ENCODE measurements around the gene DENND4A. TPM values are rescaled to one million over a fixed set of nuclear protein-coding genes. Genes with fewer than 3 reads are reported as not detected.
"Not testable (repeated sequence)": the region's sequence is repeated elsewhere in the genome, so short reads cannot be mapped to it uniquely, and the experiment has no call there.

The DENND4A gene
- total and polyA plus RNA-seq, 10 of the 15 experiments (the other 5 are each of a cell fraction or from before 2014, with no cell fraction given) = 14.2 to 81.8 (median 34.1) TPM

- H3K4me3 ChIP-seq; H3K9me3 ChIP-seq (replicated peaks; ENCODE audit: control insufficient read depth, insufficient read depth, low read length); intact Hi-C loops (cut with micrococcal nuclease; ENCODE audit: unreplicated experiment); H3K4me2 ChIP-seq (ENCODE audit: control insufficient read depth, insufficient read depth); BruUV-seq (replicated peaks); H3K79me2 ChIP-seq (ENCODE audit: control insufficient read depth, insufficient read depth, low read length); H3K36me3 ChIP-seq (ENCODE audit: control insufficient read depth in 2 of 2, insufficient read depth in 2 of 2, low read length in 1 of 2); H3K9ac ChIP-seq (ENCODE audit: control insufficient read depth, insufficient read depth, low read length); H2AFZ ChIP-seq (ENCODE audit: control insufficient read depth, low read depth, low read length); H3K27me3 ChIP-seq (replicated peaks in 1 of 2; ENCODE audit: control insufficient read depth in 2 of 2, insufficient read depth in 2 of 2, low read length in 1 of 2); DNase-seq (ENCODE audit: low read depth, low spot score); H4K20me1 ChIP-seq (ENCODE audit: control insufficient read depth, insufficient read depth); in situ Hi-C loops (cut with MboI); ATAC-seq: not testable (repeated sequence)
- ChIA-PET SMC1A (ENCODE audit: uncharacterized antibody, unreplicated experiment) (interaction anchor here (1.6 to 18.4 kb wide), 2 partner anchors 10 to 14 kb away, joined by 4 to 488 read pairs; partner anchors contain the start of gene DENND4A), POLR2A (interaction anchor here (1.2 to 16.0 kb wide), 2 partner anchors 16 to 33 kb away, joined by 3 to 260 read pairs; partner anchors contain the start of gene DENND4A), RAD21 (ENCODE audit: unreplicated experiment) (interaction anchor here (1.1 to 15.7 kb wide), 2 partner anchors 17 to 36 kb away, joined by 3 to 344 read pairs; partner anchors contain the start of gene DENND4A), CTCF (interaction anchor here (0.9 to 1.1 kb wide), 2 partner anchors 10 to 17 kb away, joined by 3 read pairs; no protein-coding TSS in a partner anchor)
- Histone ChIP-seq H3K27ac (ENCODE audit: control insufficient read depth, insufficient read depth) (0 out of 2 replicates have a peak overlapping the region, but pooled peaks have one; percentile 37), H3K4me1 (ENCODE audit: control insufficient read depth, insufficient read depth, low read length) (peaks cover 34% of the 10 kb centered on the region)
- FAIRE-seq = peak; percentile 98
- TF ChIP-seq JUNB (IDR thresholded peaks at IDR 0.05) (peak; percentile 9; the same call in 1 of the 2 replicates), RUNX3 (IDR thresholded peaks at IDR 0.05; ENCODE audit: low read length) (peak; percentile 11; the same call in 1 of the 2 replicates)
- 63% methylated on average over 3 of the region's 4 CpGs for whole genome bisulfite sequencing (ENCODE audit: insufficient coverage, insufficient replicate concordance, low lambda C conversion rate, missing lambda C conversion rate)
Observed at GRCh38 chr15:65811011-65811733, 19.1 kb upstream of the DENND4A start.

GRCh38 chr15:65806397-65806796, 14.3 kb upstream of the DENND4A start:
- ChIA-PET CTCF (interaction anchor here (1.0 to 1.2 kb wide), 4 partner anchors 10 to 50 kb away, joined by 3 to 6 read pairs (median 4); no protein-coding TSS in a partner anchor), POLR2A (interaction anchor here (0.6 to 6.3 kb wide), 8 partner anchors 8 to 62 kb away, joined by 3 to 43 read pairs (median 5); partner anchors contain the start of gene DENND4A), SMC1A (ENCODE audit: uncharacterized antibody, unreplicated experiment) (interaction anchor here (0.8 to 25.5 kb wide), 6 partner anchors 9 to 88 kb away, joined by 3 to 488 read pairs (median 8); no protein-coding TSS in a partner anchor), RAD21 (ENCODE audit: unreplicated experiment) (interaction anchor here (1.0 to 4.4 kb wide), 4 partner anchors 12 to 20 kb away, joined by 3 to 16 read pairs (median 9); partner anchors contain the start of gene DENND4A)
- intact Hi-C loops (cut with micrococcal nuclease; ENCODE audit: unreplicated experiment) = no loop called here
- H3K4me1 ChIP-seq (ENCODE audit: control insufficient read depth, insufficient read depth, low read length) = peaks cover 35% of the 10 kb centered on the region
- 94% methylated on average over 3 of the region's 3 CpGs for WGBS (ENCODE audit: insufficient coverage, insufficient replicate concordance, low lambda C conversion rate, missing lambda C conversion rate)
- H3K9me3 ChIP-seq (replicated peaks; ENCODE audit: control insufficient read depth, insufficient read depth, low read length) = no peaks in the 10 kb centered on the region
- H3K4me2 ChIP-seq (ENCODE audit: control insufficient read depth, insufficient read depth) = peak overlapping the region; percentile 44
- peak overlapping the region; percentile 58 for H2AFZ ChIP-seq (ENCODE audit: control insufficient read depth, low read depth, low read length)
- no peaks in the 10 kb centered on the region for H4K20me1 ChIP-seq (ENCODE audit: control insufficient read depth, insufficient read depth)
- BruUV-seq (replicated peaks) = no TSS peak
- ATAC-seq = no peak
- peak overlapping the region; percentile 10 for H3K27ac ChIP-seq (ENCODE audit: control insufficient read depth, insufficient read depth)
- no peak for DNase-seq (ENCODE audit: low read depth, low spot score)
- H3K27me3 ChIP-seq (replicated peaks in 1 of 2; ENCODE audit: control insufficient read depth in 2 of 2, insufficient read depth in 2 of 2, low read length in 1 of 2) = no peaks in the 10 kb centered on the region
- H3K79me2 ChIP-seq (ENCODE audit: control insufficient read depth, insufficient read depth, low read length) = no peaks in the 10 kb centered on the region
- TF ChIP-seq ZNF384 (IDR thresholded peaks at IDR 0.05; ENCODE audit: borderline replicate concordance, low read depth, low read length) (no peak), SUPT20H (IDR thresholded peaks at IDR 0.05; ENCODE audit: borderline replicate concordance, control insufficient read depth, low read depth, low read length) (no peak), BACH1 (IDR thresholded peaks at IDR 0.05; ENCODE audit: borderline replicate concordance) (no peak), MLLT1 (IDR thresholded peaks at IDR 0.05) (no peak), HDGF (IDR thresholded peaks at IDR 0.05) (no peak), CBX5 (IDR thresholded peaks at IDR 0.05; ENCODE audit: low read depth) (no peak), BCLAF1 (IDR thresholded peaks at IDR 0.05) (no peak), NR2C2 (IDR thresholded peaks at IDR 0.05; ENCODE audit: borderline replicate concordance, control insufficient read depth, insufficient read length, low read depth) (no peak)
- in situ Hi-C loops (cut with MboI) = no loop called here
- no peaks in the 10 kb centered on the region for H3K36me3 ChIP-seq (ENCODE audit: control insufficient read depth in 2 of 2, insufficient read depth in 2 of 2, low read length in 1 of 2)
- H3K4me3 ChIP-seq = no peak overlapping the region
- H3K9ac ChIP-seq (ENCODE audit: control insufficient read depth, insufficient read depth, low read length) = peak overlapping the region; percentile 35
- FAIRE-seq = no peak

All from GM12878 (cell line).